GM13976 (cell line): ENCODE data around the gene DAAM2.

Source experiments
- DNase-seq: peaks from one replicate; pipeline ENCODE4 v3.0.0; 2012; ENCODE audit warnings: low spot score
- CTCF ChIP-seq: IDR thresholded peaks from 2 replicates; pipeline ENCODE4 v1.5.1; 2012; ENCODE audit warnings: borderline replicate concordance, mild to moderate bottlenecking; ENCODE audit not compliant: insufficient read depth; ENCODE audit errors: extremely low read depth, missing control alignments, control extremely low read depth
- in situ Hi-C: fragments of 300-500 bp; cut with MboI; formaldehyde crosslinking; loops from one replicate; pipeline ENCODE4 v1.12.0; 2022; ENCODE audit warnings: low sequenced_read_pairs, mixed read lengths, inconsistent platforms; ENCODE audit not compliant: unreplicated experiment

DAAM2 gene

GRCh38 chr6:39929039-39929732 lies 137.0 kb downstream of the DAAM2 start:
- no peak for TF ChIP-seq CTCF
- in situ Hi-C loops, result no loop called here
- no peak for DNase-seq

GRCh38 chr6:39929733-39930461 lies 137.7 kb downstream of the DAAM2 start:
- DNase-seq, result no peak
- in situ Hi-C loops, result no loop called here
- TF ChIP-seq CTCF, result no peak

- in situ Hi-C loops, result no loop called here
- TF ChIP-seq CTCF, result no peak
- DNase-seq, result no peak
Measured at GRCh38 chr6:39930540-39930939, 138.4 kb downstream of the DAAM2 start.

- DNase-seq, result no peak
- in situ Hi-C loops, result no loop called here
- TF ChIP-seq CTCF, result no peak
Measured at GRCh38 chr6:39931607-39932006, 139.4 kb downstream of the DAAM2 start.

GRCh38 chr6:39932386-39932910 lies 140.3 kb downstream of the DAAM2 start:
- in situ Hi-C loops, result no loop called here
- TF ChIP-seq CTCF, result no peak
- DNase-seq, result no peak

GRCh38 chr6:39933669-39934130 lies 141.5 kb downstream of the DAAM2 start:
- no peak for DNase-seq
- TF ChIP-seq CTCF, result no peak
- in situ Hi-C loops, result no loop called here
